ENCODE data around the gene ARHGAP33.
A peak's percentile ranks its signal among the peaks of the same experiment; 100 is the strongest.

ARHGAP33 gene, protein sequence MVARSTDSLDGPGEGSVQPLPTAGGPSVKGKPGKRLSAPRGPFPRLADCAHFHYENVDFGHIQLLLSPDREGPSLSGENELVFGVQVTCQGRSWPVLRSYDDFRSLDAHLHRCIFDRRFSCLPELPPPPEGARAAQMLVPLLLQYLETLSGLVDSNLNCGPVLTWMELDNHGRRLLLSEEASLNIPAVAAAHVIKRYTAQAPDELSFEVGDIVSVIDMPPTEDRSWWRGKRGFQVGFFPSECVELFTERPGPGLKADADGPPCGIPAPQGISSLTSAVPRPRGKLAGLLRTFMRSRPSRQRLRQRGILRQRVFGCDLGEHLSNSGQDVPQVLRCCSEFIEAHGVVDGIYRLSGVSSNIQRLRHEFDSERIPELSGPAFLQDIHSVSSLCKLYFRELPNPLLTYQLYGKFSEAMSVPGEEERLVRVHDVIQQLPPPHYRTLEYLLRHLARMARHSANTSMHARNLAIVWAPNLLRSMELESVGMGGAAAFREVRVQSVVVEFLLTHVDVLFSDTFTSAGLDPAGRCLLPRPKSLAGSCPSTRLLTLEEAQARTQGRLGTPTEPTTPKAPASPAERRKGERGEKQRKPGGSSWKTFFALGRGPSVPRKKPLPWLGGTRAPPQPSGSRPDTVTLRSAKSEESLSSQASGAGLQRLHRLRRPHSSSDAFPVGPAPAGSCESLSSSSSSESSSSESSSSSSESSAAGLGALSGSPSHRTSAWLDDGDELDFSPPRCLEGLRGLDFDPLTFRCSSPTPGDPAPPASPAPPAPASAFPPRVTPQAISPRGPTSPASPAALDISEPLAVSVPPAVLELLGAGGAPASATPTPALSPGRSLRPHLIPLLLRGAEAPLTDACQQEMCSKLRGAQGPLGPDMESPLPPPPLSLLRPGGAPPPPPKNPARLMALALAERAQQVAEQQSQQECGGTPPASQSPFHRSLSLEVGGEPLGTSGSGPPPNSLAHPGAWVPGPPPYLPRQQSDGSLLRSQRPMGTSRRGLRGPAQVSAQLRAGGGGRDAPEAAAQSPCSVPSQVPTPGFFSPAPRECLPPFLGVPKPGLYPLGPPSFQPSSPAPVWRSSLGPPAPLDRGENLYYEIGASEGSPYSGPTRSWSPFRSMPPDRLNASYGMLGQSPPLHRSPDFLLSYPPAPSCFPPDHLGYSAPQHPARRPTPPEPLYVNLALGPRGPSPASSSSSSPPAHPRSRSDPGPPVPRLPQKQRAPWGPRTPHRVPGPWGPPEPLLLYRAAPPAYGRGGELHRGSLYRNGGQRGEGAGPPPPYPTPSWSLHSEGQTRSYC

DNA sequence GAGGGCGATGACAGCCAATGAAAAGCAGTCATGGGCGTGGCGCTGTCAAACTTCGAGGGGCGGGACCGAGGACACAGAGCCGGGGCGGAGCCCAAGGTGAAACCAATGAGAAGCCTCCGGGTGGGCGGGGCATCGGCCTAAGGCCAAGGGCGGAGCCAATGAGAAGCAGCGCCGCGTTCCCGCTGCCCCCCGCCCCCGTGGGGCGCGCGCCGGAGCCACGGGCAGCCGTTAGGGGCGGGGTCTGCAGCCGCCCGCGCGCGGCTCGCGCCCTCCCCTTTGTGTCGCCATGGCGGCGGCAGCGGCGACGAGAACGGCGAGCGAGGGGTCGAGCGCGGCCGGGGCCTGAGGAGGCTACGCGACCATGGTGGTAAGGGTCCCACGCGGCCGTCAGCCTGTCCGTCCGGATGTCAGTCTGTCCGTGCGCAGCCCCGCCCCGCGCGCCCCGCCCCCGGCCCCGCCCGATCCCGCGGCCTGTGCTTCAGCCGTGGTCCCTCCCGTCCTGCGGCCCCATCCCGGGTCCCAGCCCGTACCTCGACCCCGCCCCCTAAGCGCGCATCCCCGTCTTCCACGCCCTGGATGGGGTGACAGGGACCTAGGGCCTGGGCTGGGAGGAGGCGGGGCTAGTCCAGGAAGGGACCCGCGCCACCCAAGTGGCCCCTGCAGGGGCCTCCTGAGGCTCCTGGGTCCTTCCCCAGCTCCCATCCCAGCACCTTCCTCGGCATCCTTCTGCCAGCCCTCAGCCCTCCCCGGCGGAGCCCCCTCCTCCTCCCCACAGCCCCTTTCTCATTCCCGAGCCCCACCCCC is at the start of gene ARHGAP33:
Gene ARHGAP33 (plus strand): TSS at position 267 of the 804 bp plus-strand sequence. CDS start 95 bp downstream, at position 362.
- DNase-seq, result peak; percentile 98

GRCh38 chr19:35727053-35727955 is 48.1 kb upstream of the ARHGAP33 start:
- DNase-seq, result no peak

DNA sequence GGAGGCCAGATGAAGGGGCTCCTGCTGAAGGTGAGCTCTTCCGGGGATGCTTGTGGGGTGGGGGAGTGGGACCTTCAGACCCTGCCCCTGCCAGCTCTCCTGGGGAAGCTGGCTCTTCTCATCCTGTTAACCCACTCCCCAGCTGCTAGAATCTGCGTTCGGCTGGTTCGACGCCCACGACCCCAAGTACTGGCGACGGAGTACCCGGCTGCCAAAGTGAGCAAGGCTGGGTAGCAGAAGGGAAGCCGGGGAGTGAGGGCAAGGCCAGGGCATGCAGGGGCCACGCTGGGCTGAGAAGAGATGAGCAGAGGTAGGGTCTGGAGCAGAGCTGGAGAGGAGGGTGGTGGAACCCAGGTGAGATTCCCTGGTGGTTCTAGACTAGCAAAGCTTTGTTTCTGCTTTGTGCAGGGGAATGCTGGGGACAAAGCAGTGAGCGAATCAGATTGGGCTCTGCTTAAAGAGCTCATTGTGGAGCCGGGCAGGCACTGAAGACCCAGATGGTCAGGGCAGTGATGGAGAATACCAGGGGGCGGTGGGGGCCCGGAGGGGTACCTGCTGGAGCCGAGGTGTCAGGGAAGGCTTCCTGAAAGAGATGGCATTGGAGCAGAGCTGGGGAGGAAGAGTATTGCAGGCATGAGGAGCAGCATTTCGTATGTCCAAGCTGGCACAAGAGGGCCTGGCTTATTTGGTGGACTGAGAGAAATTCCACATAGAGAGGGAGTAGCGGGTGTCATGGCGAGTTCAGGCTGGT is 47.2 kb upstream of the ARHGAP33 start:
- DNase-seq, result no peak

- DNase-seq, result no peak
Observed at GRCh38 chr19:35729021-35729420, 46.3 kb upstream of the ARHGAP33 start.

- DNase-seq, result no peak
Observed at GRCh38 chr19:35729763-35730162, 45.6 kb upstream of the ARHGAP33 start.

DNA sequence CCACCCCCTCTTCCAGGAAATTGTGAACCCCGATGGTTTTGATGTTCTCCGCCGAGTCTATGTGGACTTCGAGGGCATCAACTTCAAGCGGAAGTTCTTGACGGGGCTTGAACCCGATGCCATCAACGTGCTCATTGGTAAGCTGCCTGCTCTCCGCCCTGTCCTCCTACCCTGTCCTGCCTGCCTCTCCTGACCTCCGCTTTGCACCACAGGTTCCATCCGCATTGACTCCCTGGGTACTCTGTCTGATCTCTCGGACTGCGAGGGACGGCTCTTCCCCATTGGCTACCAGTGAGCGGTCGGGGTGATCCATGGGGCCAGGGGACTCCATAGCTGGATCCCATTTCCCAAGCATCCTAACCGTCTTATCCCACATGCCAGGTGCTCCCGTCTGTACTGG is 45.0 kb upstream of the ARHGAP33 start:
- DNase-seq, result no peak

- DNase-seq, result no peak
Observed at GRCh38 chr19:35731353-35731752, 44.0 kb upstream of the ARHGAP33 start.

- DNase-seq, result no peak
Observed at GRCh38 chr19:35731779-35732405, 43.5 kb upstream of the ARHGAP33 start.

DNA sequence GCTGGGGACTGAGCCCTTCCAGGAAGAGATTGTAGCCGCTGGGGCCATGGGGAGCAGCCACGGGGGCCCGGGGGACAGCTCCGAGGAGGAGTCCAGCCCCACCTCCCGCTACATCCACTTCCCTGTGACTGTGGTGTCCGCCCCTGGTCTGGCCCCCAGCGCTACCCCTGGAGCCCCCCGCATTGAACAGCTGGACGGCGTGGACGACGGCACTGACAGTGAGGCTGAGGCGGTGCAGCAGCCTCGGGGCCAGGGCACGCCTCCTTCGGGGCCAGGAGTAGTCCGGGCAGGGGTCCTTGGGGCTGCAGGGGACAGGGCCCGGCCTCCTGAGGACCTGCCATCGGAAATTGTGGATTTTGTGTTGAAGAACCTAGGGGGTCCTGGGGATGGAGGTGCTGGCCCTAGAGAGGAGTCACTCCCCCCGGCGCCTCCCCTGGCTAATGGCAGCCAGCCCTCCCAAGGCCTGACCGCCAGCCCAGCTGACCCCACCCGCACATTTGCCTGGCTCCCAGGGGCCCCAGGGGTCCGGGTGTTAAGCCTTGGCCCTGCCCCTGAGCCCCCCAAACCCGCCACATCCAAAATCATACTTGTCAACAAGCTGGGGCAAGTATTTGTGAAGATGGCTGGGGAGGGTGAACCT is 42.7 kb upstream of the ARHGAP33 start:
- no peak for DNase-seq

DNA sequence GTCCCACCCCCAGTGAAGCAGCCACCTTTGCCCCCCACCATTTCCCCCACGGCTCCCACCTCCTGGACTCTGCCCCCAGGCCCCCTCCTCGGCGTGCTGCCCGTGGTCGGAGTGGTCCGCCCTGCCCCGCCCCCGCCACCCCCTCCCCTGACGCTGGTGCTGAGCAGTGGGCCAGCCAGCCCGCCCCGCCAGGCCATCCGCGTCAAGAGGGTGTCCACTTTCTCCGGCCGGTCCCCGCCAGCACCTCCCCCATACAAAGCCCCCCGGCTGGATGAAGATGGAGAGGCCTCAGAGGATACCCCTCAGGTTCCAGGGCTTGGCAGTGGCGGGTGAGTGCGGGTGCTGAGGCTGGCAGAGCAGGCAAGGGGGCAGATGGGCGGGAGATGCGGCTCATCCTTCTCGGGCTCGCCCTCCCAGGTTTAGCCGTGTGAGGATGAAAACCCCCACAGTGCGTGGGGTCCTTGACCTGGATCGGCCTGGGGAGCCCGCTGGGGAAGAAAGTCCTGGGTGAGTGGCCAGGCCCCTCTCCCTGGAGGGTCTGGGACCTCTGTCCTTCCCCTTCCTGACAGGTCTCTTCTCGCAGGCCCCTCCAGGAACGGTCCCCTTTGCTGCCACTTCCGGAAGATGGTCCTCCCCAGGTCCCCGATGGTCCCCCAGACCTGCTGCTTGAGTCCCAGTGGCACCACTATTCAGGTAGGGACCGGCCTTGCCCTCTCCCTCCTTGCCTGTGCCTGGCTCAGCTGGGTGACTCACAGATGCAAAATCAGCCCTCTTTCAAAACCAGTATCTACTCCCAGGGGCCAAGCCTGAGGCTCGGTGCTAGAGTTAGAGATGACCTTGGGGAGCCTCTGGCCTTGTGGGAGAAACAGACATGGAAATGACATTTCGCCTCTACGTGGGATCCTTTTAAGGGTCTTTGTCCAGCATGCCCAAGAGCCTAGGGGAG is 41.9 kb upstream of the ARHGAP33 start:
- no peak for DNase-seq

- no peak for DNase-seq
Observed at GRCh38 chr19:35734273-35734672, 41.1 kb upstream of the ARHGAP33 start.

DNA sequence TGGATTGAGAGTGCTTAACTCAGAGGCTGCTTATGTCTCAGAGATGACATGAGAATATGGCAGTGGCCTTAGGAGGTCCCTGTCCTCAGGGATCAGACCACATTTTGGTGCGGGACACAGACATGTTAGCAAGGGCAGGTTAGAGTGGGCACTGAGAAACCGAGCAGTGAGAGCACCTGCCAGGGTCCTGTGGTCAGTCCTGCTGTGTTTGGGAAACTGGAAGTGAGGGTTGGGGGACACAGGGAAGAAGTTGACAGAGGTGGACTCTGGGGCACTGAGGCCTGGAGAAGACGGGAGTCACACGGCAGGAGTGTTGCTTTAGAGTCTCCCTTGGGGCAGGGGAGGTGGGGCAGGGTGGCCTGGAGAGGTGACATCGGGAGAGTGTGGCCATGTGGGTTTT is 40.5 kb upstream of the ARHGAP33 start:
- no peak for DNase-seq

GRCh38 chr19:35736913-35737886 is 38.2 kb upstream of the ARHGAP33 start:
- DNase-seq, result no peak

GRCh38 chr19:35738021-35738886 is 37.1 kb upstream of the ARHGAP33 start:
- no peak for DNase-seq

- no peak for DNase-seq
Observed at GRCh38 chr19:35738887-35739229, 36.5 kb upstream of the ARHGAP33 start.

Data from NK-92 treated with Interleukin-12 subunit alpha and Interleukin-12 subunit beta, amount 100 ng/mL, for 24 hours (cell line).